NB4 (cell line): Measurements from ENCODE around the gene RANBP3L.
"Not testable (repeated sequence)": the region's sequence is repeated elsewhere in the genome, so short reads cannot be mapped to it uniquely, and the experiment has no call there.

ENCODE experiments used
- DNase-seq: peaks from one replicate; pipeline ENCODE4 v3.0.0; 2010; ENCODE audit warnings: low read depth
- H3K4me3 ChIP-seq: one replicate; pipeline ENCODE4 v1.5.1; 2011; ENCODE audit warnings: mild to moderate bottlenecking, low read depth, low read length, moderate library complexity
- CTCF ChIP-seq: IDR thresholded peaks from one replicate; pipeline ENCODE4 v1.5.1; 2012; ENCODE audit warnings: low read depth, low read length
- MAX ChIP-seq: IDR thresholded peaks from 2 replicates; pipeline ENCODE4 v1.6.1; 2011; ENCODE audit warnings: low read depth, low read length
- MYC ChIP-seq: IDR thresholded peaks from 2 replicates; pipeline ENCODE4 v1.6.1; 2011; ENCODE audit warnings: low read depth, low read length
- POLR2A ChIP-seq: IDR thresholded peaks from 2 replicates; pipeline ENCODE4 v1.6.1; 2011; ENCODE audit warnings: mild to moderate bottlenecking; ENCODE audit not compliant: insufficient read length; ENCODE audit errors: extremely low read depth

Gene RANBP3L

GRCh38 chr5:36206913-36207312 is 94.8 kb downstream of the RANBP3L start:
- no peak overlapping the region for H3K4me3 ChIP-seq
- DNase-seq = no peak
- TF ChIP-seq MYC (no peak), POLR2A (no peak), MAX (no peak), CTCF (no peak)

- no peak for TF ChIP-seq POLR2A
- TF ChIP-seq MAX = no peak
- TF ChIP-seq MYC = no peak
- TF ChIP-seq CTCF = no peak
- no peak overlapping the region for H3K4me3 ChIP-seq
- no peak for DNase-seq
Measured at GRCh38 chr5:36205329-36205728, 96.4 kb downstream of the RANBP3L start.

- TF ChIP-seq POLR2A (no peak), MAX (no peak), MYC (no peak), CTCF (no peak)
- DNase-seq = no peak
- H3K4me3 ChIP-seq = no peak overlapping the region
Measured at GRCh38 chr5:36202521-36202961, 99.2 kb downstream of the RANBP3L start.

- no peak for TF ChIP-seq POLR2A
- no peak for TF ChIP-seq CTCF
- TF ChIP-seq MYC = no peak
- TF ChIP-seq MAX = no peak
Measured at GRCh38 chr5:36200513-36200912, 101.2 kb downstream of the RANBP3L start.

GRCh38 chr5:36199620-36200019 is 102.1 kb downstream of the RANBP3L start:
- TF ChIP-seq CTCF (no peak), MYC (no peak), MAX (no peak), POLR2A (no peak)
- H3K4me3 ChIP-seq = no peak overlapping the region
- no peak for DNase-seq

More at GRCh38 chr5:36200513-36200912, 101.2 kb downstream of the RANBP3L start:
- no peak for DNase-seq
- no peak overlapping the region for H3K4me3 ChIP-seq

- DNase-seq, H3K4me3 ChIP-seq: not testable (repeated sequence)
Measured at GRCh38 chr5:36198783-36199182, 102.9 kb downstream of the RANBP3L start.
